ENCODE results near the gene PCDHA7. TPM values are rescaled to one million over a fixed set of nuclear protein-coding genes. Genes with fewer than 3 reads are reported as not detected.

Gene PCDHA7
- total RNA-seq, 1 experiment from 2014 or later = 0.48 TPM

GRCh38 chr5:140869555-140869886 is 35.5 kb downstream of the PCDHA7 start:
- Histone ChIP-seq H3K27me3 (ENCODE audit: insufficient read depth, low read length) (no peaks in the 10 kb centered on the region), H3K9ac (ENCODE audit: extremely low read depth, insufficient read length, low read length) (peak overlapping the region; percentile 90), H3K9me3 (ENCODE audit: control insufficient read depth, low read depth, low read length) (no peaks in the 10 kb centered on the region), H3K4me2 (ENCODE audit: insufficient read depth, insufficient read length, low read length) (peak overlapping the region; percentile 66), H2BK15ac (ENCODE audit: low read depth, low read length) (no peak overlapping the region), H3K27ac (ENCODE audit: insufficient read length, low read depth, low read length) (no peak overlapping the region), H2AK5ac (ENCODE audit: insufficient read length, low read length) (no peak overlapping the region), H2BK12ac (ENCODE audit: insufficient read length, low read depth, low read length) (no peak overlapping the region), H3K4me1 (ENCODE audit: insufficient read depth, low read length) (no peaks in the 10 kb centered on the region), H4K20me1 (ENCODE audit: control insufficient read depth, insufficient read depth, insufficient read length) (no peaks in the 10 kb centered on the region), H3T11ph (ENCODE audit: low read length) (no peak overlapping the region), H3K79me1 (ENCODE audit: insufficient read depth, low read depth, low read length, poor library complexity, severe bottlenecking) (no peaks in the 10 kb centered on the region), H3K23ac (ENCODE audit: insufficient read length, low read depth, low read length) (no peak overlapping the region), H3K56ac (ENCODE audit: insufficient read length, low read depth, low read length) (no peak overlapping the region), H3K4ac (ENCODE audit: low read depth, low read length) (no peak overlapping the region), H2BK5ac (ENCODE audit: insufficient read length, low read length) (no peak overlapping the region), H3K18ac (ENCODE audit: insufficient read length, low read depth, low read length) (no peak overlapping the region), H3K79me2 (ENCODE audit: insufficient read depth, low read length) (peaks cover 5% of the 10 kb centered on the region; the same call in 1 of the 2 replicates), H2AFZ (ENCODE audit: low read length) (no peak overlapping the region), H2BK120ac (ENCODE audit: low read depth, low read length, poor library complexity, severe bottlenecking) (no peak overlapping the region), H3K14ac (ENCODE audit: insufficient read depth, low read length) (no peak overlapping the region), H3K23me2 (ENCODE audit: insufficient read length, low read depth, low read length, poor library complexity, severe bottlenecking) (no peaks in the 10 kb centered on the region), H4K91ac (ENCODE audit: insufficient read length, low read depth, low read length) (no peak overlapping the region), H4K8ac (replicated peaks; ENCODE audit: insufficient read length, low read depth, low read length) (no peak overlapping the region), H4K5ac (ENCODE audit: insufficient read length, low read depth, low read length) (no peak overlapping the region), H2BK20ac (ENCODE audit: low read depth, low read length, poor library complexity, severe bottlenecking) (no peak overlapping the region)
- H3K27me3 Mint-ChIP-seq (ENCODE audit: low read depth) = no peaks in the 10 kb centered on the region
- peaks cover 21 to 33% (median 32%) of the 10 kb centered on the region in 3 experiments for H3K36me3 Mint-ChIP-seq (ENCODE audit: insufficient read depth in 1 of 3, low read depth in 3 of 3)
- H3K4me3 Mint-ChIP-seq = peak overlapping the region; percentile 83 to 87
- WGBS (ENCODE audit: extremely low coverage, insufficient read length, low lambda C conversion rate) = no CpG with 5 or more reads among the region's 5 CpGs
- no peak for DNase-seq
- peaks cover 5 to 12% of the 10 kb centered on the region in 2 experiments for H3K9me3 Mint-ChIP-seq
- H3K4me1 Mint-ChIP-seq = peaks cover 5% of the 10 kb centered on the region in 2 experiments; a peak in 2 of 4 replicates
- 0 out of 7 replicates have a peak overlapping the region, but pooled peaks of 1 of the 3 experiments have one; percentile 77 for H3K27ac Mint-ChIP-seq
- TF ChIP-seq, protein P1, sequence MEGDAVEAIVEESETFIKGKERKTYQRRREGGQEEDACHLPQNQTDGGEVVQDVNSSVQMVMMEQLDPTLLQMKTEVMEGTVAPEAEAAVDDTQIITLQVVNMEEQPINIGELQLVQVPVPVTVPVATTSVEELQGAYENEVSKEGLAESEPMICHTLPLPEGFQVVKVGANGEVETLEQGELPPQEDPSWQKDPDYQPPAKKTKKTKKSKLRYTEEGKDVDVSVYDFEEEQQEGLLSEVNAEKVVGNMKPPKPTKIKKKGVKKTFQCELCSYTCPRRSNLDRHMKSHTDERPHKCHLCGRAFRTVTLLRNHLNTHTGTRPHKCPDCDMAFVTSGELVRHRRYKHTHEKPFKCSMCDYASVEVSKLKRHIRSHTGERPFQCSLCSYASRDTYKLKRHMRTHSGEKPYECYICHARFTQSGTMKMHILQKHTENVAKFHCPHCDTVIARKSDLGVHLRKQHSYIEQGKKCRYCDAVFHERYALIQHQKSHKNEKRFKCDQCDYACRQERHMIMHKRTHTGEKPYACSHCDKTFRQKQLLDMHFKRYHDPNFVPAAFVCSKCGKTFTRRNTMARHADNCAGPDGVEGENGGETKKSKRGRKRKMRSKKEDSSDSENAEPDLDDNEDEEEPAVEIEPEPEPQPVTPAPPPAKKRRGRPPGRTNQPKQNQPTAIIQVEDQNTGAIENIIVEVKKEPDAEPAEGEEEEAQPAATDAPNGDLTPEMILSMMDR (conservative IDR thresholded peaks at IDR 0.05) = no peak; the same call in 1 of the 3 replicates

Data from H9 (cell line).